ENCODE results near the gene PAX2.

PAX2 gene

DNA sequence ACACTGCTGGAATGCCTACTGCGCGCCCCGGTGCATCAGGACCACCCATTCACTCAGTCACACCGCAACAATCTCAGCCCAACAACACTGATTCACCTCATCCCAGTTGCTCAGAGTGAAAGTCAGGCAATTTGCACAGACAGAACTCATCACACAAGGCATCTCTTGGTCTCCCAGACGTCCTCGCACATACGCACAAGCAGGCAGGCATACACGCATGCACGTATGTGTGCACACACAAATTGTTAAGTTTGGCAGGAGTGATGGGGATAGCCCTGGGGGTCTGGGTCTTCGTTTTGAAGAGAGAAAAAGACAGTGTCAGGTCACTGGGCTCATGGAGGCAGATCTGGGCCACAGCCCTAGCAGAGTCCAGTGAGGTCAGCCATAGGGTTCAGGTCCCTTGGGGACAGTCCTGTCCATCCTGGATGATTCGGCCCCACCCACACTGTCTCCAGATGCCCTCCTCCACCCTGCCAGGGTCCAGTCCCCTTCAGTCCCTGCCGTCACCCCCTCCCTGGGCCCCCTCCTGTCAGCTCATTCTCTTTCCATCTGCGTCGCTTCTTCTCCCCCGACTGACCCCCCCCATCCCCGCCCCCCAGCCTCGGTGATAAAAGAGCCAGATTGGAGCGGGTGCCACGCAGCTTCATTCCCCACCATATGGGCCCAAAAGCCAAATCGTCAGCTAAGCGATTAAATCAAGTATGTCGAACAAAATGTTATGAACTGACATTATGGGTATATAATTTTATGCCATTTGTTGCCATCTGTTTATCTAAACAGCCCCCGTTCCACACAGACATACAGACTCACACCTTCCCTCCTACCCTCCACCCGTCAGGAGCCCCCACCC, 118.9 kb downstream of the PAX2 start:
- DNase-seq, result no peak

DNA sequence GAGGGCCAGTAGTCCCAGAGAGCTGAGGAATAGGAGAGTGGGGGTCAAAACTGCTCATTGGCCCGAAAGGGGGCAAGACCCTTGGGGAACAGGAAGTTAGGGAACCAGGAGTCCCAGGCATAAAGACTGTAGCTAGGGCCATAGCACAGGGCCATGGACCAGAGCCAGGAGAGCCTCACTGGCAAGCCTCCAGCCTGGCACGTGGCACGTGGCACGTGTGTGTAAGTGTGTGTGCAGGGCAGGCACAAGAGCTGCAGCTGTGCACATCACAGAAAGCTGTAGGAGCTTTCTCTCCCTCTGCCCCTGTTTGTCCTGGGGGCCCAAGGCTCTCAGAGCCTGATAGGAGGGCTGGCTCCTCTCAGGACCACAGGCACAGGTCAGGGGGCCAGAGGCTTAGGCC, 119.6 kb downstream of the PAX2 start:
- DNase-seq, result no peak

DNA sequence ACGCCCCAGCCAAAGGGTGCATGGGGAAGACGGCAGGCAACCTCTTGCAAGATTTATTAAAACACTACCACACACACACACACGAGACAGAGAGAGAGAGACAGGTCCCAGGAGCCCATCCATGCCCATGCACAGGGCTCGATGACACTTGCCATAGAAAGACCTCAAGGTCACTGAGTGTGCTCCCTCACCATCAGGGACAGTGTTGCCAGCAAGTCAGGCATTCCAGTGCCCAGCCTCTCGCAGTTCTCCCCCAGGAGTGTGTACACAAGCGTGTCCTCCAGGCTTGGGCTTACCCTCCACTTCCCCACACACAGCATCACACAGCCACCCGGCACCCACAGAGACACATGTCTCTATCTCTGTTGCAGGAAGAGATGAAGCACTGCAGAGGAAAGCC, 120.6 kb downstream of the PAX2 start:
- DNase-seq, result no peak

GRCh38 chr10:100866575-100867098, 121.3 kb downstream of the PAX2 start:
- no peak for DNase-seq

GRCh38 chr10:100867261-100867963, 122.0 kb downstream of the PAX2 start:
- DNase-seq, result no peak

GRCh38 chr10:100868382-100868781, 123.0 kb downstream of the PAX2 start:
- DNase-seq, result no peak

- no peak for DNase-seq
Measured at GRCh38 chr10:100869399-100869798, 124.0 kb downstream of the PAX2 start.

DNA sequence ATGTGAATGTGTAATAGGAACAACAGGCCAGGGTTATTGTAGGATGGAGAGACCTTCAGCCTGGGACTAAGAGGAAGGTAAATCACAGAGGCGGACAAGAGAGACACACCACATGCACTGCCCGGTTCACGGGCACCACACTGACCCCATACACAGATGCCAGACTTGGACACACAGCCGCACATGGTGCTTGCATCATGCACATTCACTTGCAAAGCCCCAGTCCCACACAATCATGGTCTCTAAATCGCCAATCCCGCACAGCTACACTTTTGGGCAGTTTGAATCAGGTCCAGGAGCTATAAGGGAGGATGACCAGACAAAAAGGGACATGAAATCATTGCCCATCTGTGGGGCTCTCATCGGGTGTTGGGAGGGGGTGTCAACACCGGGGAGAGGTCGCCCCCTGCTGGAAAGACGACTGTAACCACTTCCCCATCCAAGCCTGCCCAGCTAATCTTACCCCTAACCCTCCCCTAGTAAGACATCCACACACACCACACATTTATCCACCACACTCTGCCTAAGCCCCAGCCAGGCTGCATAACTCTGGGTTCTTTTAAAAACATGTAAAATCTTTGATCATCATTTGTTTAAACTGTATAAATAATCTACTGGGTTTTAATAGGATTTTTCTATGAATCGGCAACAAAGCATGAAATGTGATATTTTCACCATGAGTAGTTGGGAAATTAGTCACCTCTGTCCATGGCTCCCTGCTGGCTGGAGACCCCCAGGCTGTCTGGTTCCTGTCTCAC, 126.8 kb downstream of the PAX2 start:
- DNase-seq, result no peak

DNA sequence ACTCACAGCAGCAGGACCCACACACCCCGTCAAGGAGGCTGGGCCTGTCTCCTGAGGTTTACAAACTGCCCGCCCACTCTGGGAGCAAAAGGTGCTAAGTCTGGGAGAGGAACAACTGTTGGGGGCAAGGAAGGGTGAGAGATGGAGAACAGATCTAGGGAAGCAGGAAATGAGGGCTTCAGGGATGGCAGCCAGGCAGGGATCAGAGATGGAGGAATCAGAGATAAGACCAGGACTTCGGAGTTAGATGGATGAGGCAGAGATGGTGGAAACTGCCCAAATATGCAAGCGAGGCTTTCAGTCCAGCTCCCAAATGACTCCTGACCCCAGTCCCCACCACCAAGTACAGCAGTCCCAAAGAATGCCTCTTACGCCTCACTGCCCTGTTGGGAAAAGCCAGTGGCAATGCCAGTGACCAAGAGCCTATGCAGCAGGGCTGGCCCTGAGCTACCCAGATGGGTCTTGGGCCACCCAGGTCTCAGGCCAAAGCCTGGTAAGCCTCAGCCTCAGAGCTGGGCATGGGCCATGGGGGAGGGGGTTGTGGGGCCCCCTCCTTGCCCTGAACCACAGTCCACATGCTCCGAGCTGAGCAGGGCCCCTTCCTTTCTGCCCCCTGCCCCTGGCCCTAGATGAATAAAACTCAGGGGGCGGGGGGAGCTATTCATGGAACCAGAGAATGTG, 127.9 kb downstream of the PAX2 start:
- DNase-seq, result no peak

- DNase-seq, result no peak
Measured at GRCh38 chr10:100873827-100874326, 128.5 kb downstream of the PAX2 start.

DNA sequence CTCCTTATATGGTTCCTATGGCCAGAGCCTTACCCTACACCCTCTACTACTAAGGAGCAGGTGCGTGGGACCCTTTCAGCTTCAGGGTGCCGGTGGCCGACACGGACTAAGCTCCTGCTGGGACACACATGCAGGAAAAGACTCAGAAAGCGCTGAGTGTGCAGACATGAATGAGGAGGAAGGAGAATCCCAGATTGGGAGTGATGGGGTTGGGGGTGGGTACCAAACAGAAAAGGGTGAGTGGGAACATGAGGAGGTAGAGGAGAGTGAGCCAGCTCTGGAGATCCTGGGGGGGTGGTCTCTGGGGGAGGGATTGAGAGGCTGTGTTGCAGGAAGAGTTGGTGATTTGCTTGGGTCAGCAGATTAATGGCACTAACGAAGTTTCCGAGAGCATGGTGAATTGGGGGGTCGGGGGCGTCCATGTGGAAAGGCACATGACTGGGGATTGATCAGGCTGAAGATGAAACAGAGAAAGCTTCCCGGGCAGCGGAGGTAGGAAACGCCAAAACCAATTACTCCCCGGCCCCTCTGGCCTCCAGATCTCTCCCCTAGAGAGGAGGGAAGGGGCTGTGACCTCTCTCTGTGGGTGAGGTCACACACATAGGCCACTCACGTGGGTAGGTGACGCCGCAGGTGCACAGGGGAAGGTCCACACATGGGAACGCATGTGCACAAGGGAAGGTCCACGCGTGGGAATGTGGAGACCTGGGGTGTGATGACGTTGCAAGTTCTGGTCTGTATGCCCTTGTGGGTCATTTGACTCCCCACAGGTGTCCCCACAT, 129.5 kb downstream of the PAX2 start:
- DNase-seq, result no peak

DNA sequence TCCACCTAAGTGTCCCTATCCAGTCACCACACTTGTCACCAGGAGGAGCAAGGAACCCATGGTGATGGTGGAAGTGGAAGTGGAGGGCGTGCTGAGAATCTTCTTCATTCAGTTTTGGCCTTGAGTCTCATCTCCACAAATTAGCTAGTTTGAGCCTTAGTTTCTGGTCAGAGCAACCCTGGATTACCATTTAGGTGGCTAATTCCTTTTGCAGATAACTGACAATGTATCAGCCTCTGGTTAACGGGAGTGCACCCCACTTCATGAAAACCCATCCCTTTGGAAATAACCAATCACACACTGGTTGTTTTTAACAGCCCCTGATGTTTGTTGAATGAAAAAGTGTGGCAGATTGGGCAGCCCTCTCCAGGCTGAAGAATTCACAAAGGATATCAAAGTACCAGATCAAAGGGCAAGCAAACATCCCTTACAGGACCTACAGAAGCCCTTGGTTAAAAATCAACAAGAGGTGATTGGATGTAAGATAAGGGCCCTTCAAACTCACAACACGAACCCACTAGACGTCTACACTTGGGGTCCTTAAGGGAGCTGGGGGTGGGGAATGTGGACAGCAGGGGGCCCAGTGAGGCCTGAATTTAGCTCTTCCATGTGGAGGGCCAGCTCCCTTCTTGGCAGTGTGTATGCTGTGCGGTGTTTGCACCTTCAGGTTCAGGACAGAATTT, 130.2 kb downstream of the PAX2 start:
- DNase-seq, result no peak

DNA sequence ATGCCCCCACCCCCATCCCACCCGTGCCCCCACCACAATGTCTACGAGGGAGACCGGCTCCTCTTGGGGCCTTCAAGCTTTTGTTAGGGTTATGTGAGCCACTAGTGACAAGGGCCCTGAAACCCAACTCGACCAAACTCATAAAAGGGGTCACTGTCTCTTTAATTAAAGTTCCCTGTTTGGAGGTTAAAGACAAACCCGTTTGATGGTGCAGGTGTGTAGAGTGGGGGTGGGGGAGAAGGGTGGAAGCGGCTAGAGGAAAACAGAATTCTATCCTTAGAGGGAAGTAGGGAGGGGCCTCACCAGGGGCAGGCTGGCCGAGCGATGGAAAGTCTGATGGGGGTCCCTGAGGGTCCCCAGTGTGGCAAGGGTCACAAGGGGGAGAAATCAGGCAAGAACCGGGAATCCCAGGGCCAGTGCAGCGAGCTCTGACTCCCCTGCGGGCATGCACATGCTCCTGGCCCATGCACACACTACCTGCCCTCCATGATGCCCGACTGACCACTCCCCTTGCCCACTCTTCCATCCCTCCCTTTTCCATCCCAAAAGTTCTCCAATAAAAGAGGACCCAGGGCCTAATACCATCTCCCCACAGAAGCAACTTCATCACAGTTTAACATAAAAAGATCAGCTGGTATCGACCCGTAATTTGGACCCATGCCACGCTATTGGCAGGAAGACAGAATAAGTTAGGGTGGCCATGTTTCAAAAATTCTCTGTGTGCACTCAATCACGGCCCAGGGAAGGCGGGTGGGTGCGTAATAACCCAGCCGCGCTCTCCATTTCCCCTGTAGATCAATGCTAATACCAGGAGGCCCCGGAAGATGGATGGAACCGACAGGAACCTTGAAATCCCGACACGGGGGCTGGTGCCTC, 131.4 kb downstream of the PAX2 start:
- no peak for DNase-seq

GRCh38 chr10:100877461-100877850, 132.1 kb downstream of the PAX2 start:
- no peak for DNase-seq

- no peak for DNase-seq
Measured at GRCh38 chr10:100878291-100878910, 133.0 kb downstream of the PAX2 start.

All from cerebellar nuclear complex (tissue), 1 donor.